Activated T-cell treated with anti-CD3 and anti-CD28 coated beads for 48 hours (primary cell): ENCODE data around the gene BCAP31.
"Not testable (repeated sequence)": the region's sequence is repeated elsewhere in the genome, so short reads cannot be mapped to it uniquely, and the experiment has no call there.

Source experiments
- DNase-seq: peaks from one replicate; pipeline ENCODE4 v3.0.0-alpha.2; 2020; ENCODE audit warnings: low read depth

The BCAP31 gene

DNA sequence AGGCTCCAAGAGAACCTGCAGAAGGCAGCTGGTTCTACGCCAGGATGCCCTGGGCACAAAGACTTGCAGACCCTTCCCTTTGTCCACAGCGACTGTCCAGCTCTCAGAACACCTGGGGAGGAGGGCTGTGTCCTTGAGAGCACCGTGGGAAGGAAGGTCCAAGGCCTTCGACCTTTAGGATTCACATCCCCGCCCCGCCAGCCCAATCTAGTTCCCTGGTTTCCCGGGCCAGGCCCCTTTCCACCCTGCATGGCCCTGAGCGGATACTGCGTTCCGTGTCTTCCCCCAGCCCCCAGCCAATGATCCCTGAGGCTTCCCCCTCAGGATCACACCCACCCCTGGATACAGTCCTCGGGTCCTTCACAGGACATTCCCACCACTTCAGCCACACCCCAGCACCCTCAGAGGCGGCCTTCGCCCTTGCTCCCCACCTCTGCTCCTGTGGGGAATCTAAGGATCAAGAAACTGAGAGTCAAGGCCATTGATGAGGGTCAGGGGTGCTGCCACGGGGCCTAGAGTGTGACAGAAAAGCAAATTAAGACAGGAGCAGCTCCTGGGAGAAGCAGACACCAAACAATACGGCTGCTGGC, 9.6 kb upstream of the BCAP31 start:
- no peak for DNase-seq

DNA sequence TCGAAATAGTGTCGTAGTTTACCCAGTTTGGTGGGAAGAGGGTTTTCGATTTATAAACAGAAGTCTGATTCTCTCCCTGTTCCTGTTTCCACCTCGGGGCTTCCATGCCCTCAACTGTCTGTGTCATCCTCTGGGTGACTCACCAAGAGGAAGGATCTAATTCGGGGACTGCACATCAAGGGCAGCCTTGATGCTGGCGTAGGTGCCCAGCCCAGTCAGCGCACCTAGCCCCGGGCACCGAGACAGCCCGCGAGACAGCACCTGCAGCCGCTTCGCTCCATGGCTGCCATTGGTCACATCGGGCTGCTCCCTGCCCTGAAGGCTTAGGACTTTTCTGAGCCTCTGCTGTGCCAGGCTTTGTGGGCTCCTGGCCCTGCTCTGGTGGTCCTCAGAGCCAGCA, 8.2 kb upstream of the BCAP31 start:
- no peak for DNase-seq

DNA sequence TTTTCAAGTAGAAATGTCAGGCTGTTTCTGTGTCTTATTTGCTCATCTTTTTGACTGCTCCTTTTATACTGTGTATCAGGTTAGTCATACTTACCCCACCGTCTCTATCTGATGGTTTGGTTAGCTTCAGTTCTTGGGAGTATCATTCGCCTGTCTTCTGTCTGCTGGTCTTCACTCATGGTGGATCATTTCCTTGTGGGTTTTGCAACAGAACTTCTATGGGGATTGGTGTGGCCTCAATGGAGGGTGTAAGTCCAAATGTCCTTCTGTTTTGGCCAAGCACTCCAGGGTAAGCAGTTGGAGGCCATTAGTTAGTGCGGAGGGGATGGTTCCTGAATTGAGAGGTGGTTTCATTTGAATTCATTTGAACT, 7.6 kb upstream of the BCAP31 start:
- DNase-seq, result no peak

DNA sequence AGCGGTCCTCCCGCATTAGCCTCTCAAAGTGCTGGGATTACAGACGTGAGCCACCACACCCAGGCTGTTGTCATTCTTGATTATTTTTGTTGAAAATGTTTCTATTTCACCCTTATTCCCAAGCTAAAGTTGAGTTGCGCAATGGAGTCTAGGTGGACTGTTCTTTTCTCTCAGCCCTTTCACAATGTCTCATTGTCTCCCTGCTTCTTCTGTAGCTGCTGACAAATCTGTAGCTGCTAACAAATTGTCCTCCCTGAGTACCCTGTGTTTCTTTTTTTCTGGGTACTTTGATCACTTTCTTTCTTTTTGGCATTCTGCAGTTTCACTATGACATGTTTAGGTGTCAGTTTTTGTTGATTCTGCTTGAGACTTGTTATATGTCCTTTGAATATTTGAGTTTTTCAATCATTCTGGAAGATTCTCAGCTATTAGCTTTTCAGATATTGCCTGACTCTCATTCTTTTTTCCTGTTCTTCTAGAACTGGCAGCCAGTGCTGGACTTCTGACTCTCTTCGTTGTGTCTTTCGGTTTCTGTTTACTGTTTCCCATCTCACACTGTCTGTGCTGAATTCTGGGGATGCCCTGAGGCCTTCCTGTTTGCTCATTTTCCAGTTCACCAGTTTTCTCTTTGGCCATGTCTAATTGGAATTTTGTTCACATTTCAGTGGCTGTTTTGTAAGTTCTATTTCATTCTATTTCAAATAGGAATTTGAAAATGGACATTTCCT, 7.1 kb upstream of the BCAP31 start:
- no peak for DNase-seq

DNA sequence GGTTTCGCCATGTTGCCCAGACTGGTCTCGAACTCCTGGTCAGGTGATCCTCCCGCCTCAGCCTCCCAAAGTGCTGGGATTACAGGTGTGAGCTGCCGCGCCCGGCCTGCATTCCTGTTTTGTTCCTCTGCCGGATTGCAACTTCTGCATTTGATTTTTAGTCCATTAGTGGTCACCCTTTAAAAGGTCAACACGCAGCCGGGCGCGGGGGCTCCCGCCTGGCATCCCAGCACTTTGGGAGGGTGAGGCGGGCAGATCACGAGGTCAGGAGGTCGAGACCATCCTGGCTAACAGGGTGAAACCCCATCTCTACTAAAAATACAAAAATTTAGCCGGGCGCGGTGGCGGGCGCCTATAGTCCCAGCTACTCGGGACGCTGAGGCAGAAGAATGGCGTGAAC, 5.9 kb upstream of the BCAP31 start:
- not testable (repeated sequence) for DNase-seq

DNA sequence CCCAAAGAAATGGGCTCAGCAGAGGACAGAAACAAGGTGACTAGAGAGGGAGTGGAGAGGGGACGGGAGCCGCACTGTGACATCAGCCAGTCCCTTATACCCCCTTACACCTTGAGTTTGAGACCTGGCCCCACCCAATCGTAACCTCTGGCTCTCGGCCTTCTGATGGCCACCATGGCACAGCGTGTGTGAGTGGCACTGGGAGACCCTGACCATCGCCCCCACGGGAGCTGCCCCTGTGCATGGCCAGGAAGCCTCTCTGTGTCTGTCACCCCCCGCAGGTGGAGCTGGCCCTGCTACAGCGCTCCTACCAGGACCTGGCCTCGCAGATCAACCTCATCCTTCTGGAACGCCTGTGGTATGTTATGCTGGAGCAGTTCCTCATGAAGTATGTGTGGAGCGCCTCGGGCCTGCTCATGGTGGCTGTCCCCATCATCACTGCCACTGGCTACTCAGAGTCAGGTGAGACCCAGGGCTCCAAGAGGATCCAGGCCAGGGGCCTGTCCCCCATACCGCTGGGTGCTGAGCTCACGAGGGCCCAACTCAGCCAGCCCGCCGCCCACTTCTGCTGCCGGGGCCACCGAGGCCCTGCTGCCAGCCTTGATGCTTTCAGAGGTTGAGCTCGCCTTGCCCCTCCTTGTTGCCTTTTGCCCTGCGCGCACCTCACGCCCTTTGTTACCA, 4.9 kb upstream of the BCAP31 start:
- no peak for DNase-seq

DNA sequence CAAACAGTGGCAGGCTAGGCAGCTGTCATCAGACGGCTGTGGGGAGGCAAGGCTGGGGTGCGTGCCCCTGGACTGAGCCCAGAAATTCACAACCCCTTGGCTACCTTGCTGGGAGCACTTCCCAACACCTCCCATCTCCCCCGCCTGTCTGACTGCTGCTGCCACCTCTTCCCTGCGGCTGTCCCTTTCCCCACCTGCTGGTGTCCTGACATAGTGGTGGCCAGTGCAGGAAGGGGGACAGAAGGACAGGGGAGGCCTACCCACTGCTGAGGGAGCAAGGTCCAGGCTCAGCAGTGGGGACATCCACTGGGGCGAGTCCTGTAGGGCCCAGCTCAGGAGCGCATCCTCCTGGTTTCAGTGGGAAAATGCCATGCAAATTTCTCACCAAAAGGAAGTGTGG, 3.9 kb upstream of the BCAP31 start:
- no peak for DNase-seq

DNA sequence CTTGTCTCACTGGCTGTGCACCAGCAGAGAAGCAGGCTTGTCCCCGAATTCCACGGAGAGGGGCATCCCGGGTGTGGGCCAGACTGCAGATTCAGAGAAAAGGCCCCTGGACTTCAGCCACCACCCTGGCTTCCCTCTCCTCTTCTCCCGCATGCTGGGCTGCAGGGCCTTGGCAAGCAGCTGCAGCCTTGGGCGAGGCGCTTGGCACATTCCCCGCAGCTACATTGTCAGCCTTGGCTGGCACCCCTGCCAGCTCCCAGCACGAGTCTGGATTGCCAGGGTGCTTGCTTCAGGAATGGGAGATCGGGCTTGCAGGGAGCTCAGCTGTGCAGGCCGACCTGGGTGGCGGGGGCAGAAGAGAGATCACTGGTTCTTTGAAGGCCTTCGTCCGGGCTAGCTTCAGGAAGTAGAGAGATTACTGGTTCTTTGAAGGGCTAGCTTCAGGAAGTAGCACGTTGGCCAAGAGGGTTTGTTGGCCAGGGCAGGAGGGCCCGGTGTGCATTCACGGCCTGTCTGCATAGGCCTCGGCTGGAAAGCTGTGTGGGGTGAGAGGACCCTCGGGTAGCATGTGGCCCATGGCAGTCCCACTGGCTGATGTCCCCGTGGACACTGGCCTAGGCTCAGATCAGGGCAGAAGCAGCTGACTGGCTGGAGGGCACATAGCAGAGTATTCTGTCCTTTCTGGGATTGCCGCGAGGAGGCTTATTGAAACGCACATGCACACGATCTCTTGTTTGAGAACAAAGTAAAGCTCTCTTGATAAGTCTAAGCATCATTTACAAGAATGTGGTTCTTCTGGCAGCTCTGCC, 3.1 kb upstream of the BCAP31 start:
- no peak for DNase-seq

DNA sequence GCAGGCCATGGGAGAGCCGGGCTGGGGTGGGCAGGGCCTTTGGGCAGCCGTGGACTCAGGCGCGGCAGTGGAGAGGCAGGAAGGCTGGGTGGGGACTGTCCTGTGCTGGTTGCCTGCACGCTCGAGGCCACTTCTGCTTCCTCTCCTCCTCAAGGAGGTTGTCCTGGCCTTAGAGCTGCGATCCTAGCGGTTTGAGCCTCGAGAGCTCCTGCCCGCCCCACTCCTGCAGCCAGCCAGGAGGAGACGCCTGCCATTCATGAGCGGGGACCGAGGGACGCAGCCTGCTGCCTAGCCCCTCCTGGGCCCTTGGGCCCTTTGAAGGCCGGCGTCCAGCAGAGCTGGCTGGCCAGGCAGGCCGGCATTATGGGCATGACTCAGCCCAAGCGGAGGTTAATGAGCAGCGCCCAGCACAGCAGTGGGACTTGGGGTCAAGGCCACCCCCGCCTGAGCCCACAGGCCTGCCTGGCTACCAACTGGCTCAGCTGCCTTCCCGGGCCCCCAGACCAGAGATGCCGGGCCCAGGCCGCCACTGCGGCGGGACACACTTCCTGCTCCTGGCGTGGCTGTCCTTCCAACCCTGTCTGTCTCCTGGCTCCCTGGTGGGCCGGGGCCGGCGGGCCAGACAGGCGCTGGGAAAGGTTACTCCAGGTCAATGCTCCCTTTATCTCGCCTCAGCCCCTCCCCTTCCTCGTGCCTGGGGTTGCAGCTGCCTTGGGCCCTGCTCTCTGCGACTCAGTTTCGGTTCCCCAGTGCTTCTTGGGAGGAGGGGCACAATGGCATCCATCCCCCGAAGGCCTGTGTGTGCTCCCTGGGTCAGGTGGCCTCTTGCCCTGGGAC, 2.3 kb upstream of the BCAP31 start:
- no peak for DNase-seq

DNA sequence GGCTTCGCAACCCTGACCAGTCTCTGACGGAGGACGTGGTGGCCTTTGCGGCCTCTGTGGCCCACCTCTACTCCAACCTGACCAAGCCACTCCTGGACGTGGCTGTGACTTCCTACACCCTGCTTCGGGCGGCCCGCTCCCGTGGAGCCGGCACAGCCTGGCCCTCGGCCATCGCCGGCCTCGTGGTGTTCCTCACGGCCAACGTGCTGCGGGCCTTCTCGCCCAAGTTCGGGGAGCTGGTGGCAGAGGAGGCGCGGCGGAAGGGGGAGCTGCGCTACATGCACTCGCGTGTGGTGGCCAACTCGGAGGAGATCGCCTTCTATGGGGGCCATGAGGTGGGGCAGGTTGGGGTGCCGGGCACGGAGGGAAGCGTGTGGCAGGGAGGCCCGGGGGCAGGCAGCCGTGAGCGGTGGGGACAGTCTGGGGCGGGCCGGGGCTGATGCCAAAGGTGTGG, 1.7 kb upstream of the BCAP31 start:
- DNase-seq, result no peak

DNA sequence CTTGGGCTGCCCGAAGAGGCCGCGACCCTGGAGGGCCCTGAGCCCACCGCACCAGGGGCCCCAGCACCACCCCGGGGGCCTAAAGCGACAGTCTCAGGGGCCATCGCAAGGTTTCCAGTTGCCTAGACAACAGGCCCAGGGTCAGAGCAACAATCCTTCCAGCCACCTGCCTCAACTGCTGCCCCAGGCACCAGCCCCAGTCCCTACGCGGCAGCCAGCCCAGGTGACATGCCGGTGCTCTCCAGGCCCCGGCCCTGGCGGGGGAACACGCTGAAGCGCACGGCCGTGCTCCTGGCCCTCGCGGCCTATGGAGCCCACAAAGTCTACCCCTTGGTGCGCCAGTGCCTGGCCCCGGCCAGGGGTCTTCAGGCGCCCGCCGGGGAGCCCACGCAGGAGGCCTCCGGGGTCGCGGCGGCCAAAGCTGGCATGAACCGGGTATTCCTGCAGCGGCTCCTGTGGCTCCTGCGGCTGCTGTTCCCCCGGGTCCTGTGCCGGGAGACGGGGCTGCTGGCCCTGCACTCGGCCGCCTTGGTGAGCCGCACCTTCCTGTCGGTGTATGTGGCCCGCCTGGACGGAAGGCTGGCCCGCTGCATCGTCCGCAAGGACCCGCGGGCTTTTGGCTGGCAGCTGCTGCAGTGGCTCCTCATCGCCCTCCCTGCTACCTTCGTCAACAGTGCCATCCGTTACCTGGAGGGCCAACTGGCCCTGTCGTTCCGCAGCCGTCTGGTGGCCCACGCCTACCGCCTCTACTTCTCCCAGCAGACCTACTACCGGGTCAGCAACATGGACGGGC, 1.0 kb upstream of the BCAP31 start:
- no peak for DNase-seq

DNA sequence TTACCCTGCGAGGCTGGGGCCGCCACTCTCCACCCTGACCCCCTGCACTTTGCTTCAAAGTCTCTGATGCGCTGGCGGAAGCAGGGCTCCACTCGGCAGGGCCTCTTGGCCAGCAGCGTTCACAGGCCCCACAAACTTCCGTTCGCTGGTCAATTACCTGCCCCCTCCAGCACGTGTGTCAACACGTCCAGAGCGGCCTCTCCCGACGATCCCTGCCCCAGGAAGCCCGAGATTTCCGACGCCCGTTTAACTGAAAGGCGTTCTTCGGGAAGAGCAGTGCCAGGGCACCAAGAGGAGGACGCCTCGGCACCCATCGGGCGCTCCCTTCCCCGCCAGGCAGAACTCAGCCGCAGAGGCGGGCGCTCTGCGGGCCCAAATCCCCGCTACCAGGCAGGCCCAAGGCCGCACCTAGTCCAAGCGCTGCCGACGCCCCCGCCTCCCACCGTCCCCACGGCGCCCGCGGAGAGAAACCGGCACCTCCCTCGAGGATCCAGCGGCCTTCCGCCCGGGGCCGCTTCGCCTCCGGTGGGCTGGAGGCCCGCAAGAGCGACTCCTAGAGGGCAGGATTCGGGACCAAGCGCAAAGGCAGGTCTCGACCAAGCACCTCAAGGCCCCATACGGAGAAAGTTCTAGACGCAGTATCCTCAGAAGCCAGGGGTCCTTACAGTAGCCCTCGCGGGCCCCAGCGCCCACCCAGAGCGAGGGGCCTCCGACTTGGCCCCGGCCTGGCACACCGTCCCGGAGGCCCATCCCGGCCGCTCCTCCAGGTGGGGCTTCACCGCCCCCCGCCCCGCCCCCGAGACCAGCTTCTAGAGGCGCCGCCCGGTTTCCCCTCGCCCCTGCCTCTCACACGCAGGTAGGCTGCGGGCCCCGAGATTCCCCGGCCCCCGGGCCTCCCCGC, 586 bp downstream of the BCAP31 start:
- peak; percentile 61 for DNase-seq

DNA sequence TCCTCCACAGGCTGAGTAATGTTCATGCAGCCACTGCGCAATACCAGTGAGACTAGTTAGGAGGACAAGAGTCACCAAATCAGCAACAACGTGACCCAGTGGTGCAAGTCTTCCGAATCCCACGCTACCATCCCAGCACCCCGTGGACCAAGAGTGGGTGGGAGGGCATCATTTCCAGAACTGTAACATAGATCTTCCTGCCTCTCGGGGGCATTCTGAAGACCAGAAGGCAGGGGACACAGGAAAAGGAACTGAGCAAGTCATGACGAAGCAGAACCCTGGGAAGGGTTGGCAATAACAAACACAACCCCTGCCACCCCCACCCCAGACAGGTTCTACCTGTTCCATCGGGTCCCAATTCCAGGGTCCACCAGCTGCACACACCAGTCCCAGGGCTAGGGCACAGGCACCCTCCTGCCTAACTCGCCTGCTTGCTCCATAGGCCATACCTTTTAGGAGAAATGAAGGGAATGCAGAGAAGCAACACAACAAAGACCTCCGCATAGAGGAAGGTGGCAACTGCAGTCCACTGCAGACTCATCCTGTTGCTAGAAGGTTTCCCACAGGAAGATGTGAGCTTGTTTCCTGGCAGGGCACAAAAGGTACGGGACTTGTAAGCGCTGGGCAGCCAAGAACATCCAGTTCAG, 1.4 kb downstream of the BCAP31 start:
- DNase-seq, result no peak

DNA sequence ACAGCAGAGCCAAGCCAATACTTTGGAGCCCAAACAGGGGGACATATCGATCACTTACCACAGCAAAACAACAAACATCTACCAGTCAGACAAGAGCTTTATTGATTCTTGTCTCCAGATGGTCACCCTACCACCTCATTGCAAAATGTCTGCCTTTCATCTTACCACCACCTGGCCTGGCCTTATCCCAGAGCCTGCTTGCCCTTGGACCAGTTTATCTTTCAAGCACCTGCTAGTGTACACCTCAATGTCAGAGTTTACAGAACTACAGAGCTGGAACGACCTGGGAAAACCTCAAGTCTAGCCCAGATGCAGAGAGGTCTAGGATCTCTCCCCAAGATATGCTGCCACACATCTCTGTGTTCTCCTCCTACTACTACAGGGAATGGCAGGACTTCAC, 4.5 kb downstream of the BCAP31 start:
- no peak for DNase-seq

DNA sequence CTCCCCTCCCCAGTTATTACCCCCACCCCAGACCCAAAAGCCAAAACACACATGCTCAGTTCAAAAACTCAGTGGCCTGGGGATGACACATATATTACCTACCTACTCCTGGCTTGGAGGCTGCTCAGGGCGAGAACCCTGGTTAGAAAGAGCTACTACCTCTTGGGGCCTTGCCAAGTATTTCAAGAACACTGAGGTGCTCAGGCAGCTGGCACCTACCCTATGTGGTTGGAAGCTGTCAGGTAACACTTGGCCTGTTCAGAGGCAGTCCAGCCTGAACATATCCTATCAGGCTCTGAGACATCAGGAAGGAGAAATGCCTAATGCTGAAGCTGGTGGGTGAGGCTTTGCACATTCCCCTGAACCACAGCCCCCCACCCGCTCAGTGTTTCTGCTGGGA, 4.9 kb downstream of the BCAP31 start:
- DNase-seq, result no peak

DNA sequence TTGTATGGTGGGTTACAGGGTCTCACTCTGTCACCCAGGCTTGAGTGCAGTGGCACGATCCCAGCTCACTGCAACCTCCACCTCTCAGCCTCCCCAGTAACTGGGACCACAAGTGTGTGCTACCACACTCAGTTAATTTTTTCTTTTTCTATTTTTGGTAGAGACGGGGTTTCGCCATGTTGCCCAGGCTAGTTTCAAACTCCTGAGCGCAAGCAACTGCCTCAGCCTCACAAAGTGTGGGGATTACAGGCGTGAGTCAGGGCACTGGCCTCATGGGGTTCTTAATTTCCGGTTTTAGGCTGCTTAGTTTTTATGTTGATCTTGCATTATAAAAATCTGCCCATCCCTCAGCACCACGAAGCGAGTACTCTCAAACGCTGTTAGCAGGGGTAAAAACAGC, 6.7 kb downstream of the BCAP31 start:
- no peak for DNase-seq

DNA sequence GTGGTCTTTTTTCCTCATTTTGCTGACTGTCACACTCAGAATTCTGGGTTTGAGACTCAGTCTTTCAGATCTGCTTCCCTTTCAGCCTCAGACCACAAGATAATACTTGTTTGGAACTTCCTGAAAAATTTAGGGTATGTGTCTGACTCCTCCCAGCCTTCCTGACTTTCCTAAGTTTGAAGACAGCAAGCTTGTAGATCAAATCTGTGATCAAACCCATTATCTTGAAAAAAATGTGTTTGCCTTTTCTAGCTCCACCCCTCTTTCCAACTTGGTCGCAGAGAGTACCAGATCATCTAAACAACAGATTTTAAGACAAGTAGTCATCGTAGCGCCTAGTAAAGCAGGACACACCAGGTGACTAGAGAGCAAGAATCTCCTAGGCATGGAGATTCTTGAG, 9.9 kb downstream of the BCAP31 start:
- DNase-seq, result no peak

DNA sequence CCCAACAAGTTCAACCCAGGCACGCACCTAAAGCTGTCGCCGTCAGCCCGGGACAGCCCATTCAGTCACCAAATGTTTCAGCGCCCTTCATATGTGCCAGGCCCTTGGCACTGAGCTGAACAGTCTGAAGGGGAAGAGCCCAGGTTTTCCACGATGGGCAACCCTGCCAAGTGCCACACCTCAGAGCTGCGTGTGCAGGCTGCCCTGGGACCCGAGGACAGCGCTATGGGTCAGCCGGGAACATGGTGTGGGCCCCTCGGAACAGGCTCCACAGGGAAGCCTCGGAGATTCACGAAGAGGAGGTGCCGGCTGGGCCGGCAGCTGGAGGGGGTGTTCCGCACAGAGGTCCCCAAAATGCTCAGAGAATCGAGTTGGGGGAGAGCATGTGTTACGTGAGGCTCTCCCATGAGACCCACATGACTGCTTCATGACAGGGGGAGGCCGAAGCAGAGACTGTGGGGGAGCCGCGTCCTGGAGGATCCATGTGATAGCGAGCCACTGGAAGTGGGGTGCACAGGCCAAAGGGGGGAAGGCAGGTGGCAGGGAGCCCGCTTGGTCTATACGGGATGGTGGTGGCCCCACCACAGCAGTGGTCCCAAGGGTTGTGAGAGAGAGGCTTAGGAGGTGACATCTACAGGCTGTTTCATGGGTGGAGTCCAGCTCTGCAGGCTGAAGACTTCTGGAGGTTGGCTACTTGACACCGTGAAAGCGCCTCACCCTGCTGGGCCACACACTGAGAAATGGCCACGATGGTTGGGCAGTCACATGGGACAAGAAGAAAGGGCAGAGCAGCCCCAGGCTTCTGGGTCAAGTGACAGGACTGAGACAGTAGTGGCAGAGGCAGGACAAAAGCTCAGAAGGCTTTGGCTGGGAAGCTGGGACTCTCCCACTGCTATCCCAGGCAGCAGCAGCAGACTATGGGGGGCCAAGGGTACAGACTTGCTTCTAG, 14.2 kb downstream of the BCAP31 start:
- no peak for DNase-seq
